ENCODE data around the gene HOXB9.

Gene HOXB9

DNA sequence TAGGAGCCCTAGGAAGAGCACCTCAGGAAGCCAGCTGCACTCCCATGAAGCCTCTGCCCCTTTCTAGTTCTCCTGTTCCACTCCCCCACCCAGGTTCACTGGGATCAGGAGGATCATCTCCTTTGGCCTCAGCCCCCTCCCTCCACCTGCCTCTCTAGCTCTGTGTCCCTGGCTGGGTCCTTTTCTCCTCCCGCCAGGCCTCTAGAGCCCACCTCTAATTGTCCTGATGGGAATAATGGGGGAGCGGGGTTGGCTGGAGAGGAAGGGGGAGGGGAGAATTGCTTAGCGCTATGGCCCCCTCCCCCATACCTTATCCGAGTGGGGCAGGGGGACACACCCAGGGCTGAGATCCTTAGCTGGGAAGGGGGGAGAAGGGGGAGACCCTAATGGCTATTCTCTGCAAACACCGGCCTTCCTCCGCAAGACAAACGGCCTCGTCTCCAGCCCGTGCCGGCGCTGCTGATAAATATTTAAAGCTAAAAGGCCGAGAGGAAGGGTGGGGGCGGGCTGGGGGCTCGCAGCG lies 16.3 kb downstream of the HOXB9 start:
- no peak for DNase-seq

GRCh38 chr17:48609033-48609432 lies 17.1 kb downstream of the HOXB9 start:
- no peak for DNase-seq

- no peak for DNase-seq
Measured at GRCh38 chr17:48608494-48608834, 17.7 kb downstream of the HOXB9 start.

- no peak for DNase-seq
Measured at GRCh38 chr17:48606892-48607614, 19.1 kb downstream of the HOXB9 start.

GRCh38 chr17:48605991-48606891 lies 19.9 kb downstream of the HOXB9 start:
- no peak for DNase-seq

DNA sequence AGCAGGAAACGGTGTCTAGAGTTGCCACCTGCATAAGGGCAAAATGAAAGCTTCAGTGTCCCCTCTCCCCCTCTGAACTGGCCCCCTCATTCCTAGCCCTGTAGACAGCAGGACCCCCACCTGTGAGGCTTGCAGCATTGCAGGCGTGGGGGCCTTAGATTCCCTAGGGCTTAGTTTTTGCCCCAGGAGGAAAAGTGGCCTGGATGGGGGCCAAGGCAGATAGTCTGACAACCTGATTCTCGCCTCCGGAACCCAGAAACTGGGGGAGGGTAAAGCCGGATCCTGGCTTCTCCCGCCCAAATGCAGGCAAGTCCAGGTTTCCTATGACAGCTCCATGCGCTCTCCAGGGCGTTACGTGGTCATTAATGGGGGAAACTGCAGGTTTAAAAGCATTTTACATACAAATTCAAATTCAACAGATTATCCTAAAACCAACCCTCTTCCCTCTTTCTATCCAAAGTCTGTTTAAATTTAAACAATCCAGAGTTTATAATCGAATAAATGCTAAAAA lies 20.7 kb downstream of the HOXB9 start:
- DNase-seq = no peak

- no peak for DNase-seq
Measured at GRCh38 chr17:48604770-48605329, 21.3 kb downstream of the HOXB9 start, which contains the start of gene HOXB6. HOXB6 (minus strand) TSS chr17:48604986; CDS start chr17:48598150, 6,836 bp downstream.

- no peak for DNase-seq
Measured at GRCh38 chr17:48603959-48604769, 22.0 kb downstream of the HOXB9 start.

DNA sequence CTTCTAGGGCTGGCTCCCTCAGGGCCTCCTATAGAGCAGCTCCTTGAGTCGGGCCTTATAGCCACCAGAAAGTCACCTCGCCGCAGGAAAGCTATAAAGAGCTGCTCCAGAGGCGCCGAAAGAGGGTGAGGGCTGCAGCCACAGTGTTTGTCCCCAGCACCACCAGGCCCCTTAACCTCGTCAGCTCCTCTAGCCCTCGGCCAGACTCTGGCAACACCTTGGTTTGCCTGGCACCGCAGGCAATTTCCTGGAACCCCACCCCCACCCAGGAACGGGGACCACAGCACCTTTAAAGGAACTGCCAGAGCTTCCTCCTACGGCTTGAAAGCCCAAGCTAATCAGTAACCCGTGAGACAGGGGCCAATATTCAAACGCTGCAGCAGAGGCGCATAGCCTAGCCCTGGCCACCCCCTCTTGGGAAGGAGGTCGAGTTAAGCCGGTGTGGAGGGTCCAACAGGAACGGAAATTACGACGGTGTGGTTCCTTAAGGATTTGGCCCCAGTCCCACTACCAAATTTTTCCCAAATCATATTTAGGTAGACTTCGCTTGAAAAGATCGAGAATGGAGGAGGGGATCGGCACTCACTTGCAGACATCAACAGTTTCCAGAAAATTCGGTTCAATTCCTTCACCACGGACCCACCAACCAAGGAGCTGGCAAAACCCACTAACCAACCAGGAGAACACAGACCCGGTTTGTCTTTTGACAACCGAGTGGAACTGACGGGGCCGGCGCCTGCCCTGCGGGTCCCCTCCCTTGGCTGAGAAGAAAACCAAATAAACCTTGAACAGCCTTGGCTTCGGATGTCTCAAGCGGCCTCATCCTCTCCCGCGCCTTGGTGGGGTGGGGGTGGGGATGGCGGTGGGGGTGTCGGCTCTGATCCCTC lies 24.4 kb downstream of the HOXB9 start:
- no peak for DNase-seq

DNA sequence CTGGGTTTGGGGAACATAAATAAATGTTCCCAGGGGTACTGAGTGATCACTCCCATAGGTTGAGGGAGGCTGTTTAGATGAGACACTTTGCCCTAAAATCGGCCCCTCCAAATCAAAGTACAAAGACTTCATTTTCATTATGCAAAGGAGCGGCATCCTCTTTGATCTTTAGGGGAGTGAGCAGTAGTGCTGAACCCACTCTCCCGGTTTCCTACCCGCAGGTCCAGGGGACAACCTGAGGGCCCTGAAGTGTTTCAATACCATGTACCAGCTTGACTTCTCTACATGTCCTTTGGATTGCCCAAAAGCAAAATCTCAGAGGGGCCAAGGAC lies 25.0 kb downstream of the HOXB9 start:
- DNase-seq = no peak

DNA sequence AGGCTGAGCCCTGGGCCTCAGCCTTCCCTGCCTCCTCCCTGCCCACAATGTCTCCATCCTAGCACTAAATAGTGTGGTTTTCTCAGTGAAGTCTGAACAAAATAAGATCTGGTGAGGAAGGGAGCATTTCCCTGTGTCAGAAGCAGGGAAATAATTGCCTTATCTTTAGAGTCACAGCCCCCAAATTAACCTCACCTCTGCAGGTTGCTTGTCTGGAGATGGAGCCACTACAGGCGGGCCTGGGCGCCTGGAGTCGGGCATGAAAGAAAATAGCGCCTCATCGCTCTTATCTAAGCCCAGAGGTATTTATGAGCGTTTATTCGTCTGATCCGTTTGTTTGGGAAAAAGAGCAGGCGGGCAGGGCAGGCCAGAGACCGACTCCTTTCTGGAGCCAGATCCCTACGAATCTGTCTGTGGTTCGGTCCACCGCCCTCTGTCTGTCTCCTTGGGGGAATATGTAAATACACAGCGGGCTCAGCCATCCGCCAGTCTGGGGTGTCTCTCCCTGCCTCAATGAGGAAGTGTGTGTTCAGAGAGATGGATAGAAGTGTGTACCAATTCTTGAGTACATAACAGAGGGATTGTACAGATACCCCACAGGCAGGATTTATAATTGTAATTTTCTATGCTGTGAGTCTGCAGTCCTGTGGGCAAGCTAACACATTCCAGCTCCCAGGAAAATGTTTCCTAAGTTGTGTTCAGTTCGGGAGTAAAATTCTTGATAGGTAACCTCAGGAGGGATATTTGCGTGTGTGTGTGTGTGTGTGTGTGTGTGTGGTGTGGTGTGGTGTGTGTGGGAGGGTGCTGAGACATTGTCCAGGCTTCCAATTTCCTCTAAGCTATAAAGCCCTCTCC lies 25.7 kb downstream of the HOXB9 start:
- DNase-seq = no peak

- DNase-seq = no peak
Measured at GRCh38 chr17:48599354-48599753, 26.8 kb downstream of the HOXB9 start.

- no peak for DNase-seq
Measured at GRCh38 chr17:48598736-48599135, 27.4 kb downstream of the HOXB9 start.

DNA sequence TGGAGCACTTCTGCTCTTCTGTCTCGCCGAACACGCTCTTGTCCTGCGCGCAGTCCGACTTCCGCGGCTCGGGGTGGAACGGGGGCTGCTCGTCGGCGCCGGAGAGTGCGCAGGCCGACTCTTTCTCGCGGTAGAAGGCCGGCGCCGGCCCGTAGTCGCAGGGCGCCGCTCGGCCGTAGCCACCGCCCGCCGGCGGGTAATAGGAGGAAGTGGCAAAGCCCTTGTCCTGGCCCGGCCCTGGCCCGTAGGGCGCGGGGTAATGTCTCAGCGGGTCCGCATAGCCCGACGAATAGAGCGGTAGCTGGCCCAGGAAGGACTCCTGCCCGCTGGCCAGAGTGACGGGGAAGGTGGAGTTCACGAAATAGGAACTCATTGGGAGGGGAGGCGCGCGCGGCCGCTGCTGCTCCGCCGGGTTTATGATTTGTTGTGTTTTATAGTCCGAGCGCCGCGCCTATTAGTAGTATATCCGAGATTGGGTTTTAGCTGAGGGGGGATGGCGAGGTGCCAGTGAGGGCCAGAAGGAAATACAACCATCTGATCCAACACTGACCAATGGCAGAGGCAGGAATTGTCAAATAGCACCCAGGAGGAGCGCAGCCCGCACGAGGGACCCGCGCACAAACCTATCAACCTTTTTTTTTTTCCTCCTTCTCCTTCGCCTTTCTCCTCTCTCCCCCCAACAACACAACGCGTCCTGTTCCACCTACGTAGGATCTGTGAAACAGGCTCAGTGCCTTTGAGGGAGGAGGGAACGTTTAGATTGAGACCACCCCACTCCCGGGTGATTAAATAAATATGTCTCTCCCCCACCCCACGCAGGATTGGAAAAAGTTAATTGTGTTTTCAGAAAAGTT lies 28.2 kb downstream of the HOXB9 start:
- DNase-seq = no peak

GRCh38 chr17:48597528-48597777 lies 28.7 kb downstream of the HOXB9 start:
- DNase-seq = no peak

- no peak for DNase-seq
Measured at GRCh38 chr17:48596735-48597527, 29.2 kb downstream of the HOXB9 start.

- no peak for DNase-seq
Measured at GRCh38 chr17:48596000-48596734, 30.0 kb downstream of the HOXB9 start.

DNA sequence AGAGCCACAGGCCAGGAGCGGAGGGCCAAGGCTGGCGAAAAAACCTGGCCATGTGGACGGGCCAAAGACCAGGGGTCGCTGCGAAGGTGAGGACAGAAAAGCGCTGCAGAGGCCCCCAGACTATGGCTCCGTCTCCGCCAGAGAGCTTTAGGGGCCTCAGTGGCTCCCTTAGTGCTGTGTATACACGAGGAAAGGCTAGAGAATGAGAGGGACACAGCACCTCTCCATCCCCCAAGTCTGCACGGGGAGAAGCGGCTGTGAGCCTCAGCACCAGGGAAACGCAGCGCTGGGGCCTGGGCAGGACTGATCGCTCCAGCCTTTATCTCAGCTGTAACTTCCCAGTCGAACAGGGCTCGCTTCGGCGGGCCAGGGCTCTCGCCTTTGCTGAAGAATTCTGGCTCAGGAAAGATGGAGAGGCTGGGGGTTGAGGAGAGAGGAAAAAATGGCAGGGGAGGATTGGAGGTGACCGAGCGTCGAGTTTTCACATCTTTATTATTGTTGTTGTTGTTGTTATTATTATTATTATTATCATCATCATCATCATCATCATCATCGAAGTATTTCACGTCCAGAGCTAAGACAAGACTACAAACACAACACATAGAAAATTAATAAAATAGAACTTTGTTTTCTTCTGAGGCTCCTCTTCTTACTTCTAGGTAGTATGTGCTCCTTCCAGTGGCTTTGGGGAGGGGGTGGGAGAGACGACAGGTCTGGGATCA lies 30.7 kb downstream of the HOXB9 start:
- DNase-seq = no peak

All from SIG-M5 (cell line).